HG03565 (cell line): ENCODE results near the gene PIP4K2C.
A peak's percentile ranks its signal among the peaks of the same experiment; 100 is the strongest.
"Not testable (repeated sequence)": the region's sequence is repeated elsewhere in the genome, so short reads cannot be mapped to it uniquely, and the experiment has no call there.

Experiments used
- ATAC-seq: cut with Tn5 transposase; IDR thresholded peaks from one replicate; pipeline ENCODE4 v1.9.1; 2021; ENCODE audit warnings: mild to moderate bottlenecking, moderate library complexity; ENCODE audit not compliant: unreplicated experiment

The PIP4K2C gene

GRCh38 chr12:57558864-57559263 lies 32.1 kb upstream of the PIP4K2C start:
- no peak for ATAC-seq

DNA sequence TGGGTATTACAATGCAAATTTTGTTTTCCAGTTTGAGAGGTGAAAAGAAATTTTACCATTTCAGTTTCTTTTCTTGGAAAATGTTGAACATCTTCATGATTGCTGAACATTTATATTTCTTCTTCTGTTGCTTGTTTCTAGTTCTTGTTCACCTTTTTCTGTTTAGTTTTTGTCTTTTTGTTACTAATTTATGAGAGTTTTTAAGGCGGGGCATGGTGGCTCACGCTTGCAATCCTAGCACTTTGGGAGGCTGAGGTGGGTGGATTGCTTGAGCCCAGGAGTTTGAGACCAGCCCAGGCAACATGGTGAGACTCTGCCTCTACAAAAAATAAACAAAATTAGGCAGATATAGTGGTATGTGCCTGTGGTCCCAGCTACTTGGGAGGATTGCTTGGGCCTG lies 30.5 kb upstream of the PIP4K2C start:
- ATAC-seq: no peak

- not testable (repeated sequence) for ATAC-seq
Measured at GRCh38 chr12:57561117-57561516, 29.9 kb upstream of the PIP4K2C start.

- no peak for ATAC-seq
Measured at GRCh38 chr12:57563358-57563757, 27.6 kb upstream of the PIP4K2C start.

DNA sequence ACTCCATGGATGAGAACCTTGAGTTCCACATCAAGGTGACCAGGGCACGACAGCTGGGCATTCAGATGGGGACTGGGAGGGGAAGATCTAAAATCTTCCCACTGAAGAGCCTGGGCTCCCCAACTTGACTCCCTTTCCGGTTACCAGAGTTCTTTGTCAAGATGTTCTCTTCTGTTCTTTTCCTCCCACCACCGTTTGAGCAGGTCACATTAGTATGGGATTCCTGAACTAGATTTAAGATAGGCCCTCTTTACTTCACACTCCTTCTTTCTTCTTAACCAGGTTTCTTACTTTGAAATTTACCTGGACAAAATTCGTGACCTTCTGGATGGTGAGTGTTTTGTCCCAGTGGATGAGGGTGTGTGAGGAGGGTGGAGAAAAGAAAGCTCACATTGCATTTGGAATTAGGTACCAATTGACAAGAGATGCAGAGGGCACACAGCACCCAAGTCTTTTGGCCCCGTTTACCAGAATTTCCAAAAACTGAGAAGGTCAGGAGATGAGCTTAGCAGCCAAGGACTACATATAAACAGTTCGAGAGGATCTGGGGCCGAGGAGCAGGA lies 26.7 kb upstream of the PIP4K2C start:
- ATAC-seq: no peak

GRCh38 chr12:57568838-57569237 lies 22.2 kb upstream of the PIP4K2C start:
- no peak for ATAC-seq

- no peak for ATAC-seq
Measured at GRCh38 chr12:57569858-57570257, 21.1 kb upstream of the PIP4K2C start.

- not testable (repeated sequence) for ATAC-seq
Measured at GRCh38 chr12:57570438-57570837, 20.6 kb upstream of the PIP4K2C start.

- no peak for ATAC-seq
Measured at GRCh38 chr12:57571926-57572762, 18.8 kb upstream of the PIP4K2C start.

GRCh38 chr12:57574795-57575194 lies 16.2 kb upstream of the PIP4K2C start:
- no peak for ATAC-seq

GRCh38 chr12:57575771-57576612 lies 15.0 kb upstream of the PIP4K2C start:
- ATAC-seq: no peak

DNA sequence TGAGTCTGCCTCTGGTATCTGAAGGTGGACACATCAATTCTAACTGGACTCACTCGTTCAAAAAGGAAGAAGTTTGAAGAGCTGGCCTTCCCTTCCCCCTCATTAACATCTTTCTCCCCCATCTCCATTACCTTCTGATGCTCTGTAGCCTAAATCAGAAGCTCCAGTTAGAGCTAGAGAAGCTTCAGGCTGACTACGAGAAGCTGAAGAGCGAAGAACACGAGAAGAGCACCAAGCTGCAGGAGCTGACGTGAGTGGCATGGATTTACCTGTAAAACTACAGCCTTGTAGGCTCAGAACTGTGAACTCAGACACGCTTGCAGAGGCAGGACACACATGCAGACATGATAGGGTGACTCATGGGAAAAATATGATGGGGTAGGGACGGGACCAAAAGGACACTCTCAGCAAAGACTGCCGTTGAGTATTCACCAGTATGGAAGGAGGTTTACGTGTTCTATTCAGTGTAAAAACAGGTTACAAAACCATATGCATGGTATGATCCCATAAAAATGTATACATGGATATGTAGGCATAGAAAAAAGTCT lies 14.3 kb upstream of the PIP4K2C start:
- ATAC-seq: no peak

GRCh38 chr12:57577981-57578758 lies 12.8 kb upstream of the PIP4K2C start:
- no peak for ATAC-seq

DNA sequence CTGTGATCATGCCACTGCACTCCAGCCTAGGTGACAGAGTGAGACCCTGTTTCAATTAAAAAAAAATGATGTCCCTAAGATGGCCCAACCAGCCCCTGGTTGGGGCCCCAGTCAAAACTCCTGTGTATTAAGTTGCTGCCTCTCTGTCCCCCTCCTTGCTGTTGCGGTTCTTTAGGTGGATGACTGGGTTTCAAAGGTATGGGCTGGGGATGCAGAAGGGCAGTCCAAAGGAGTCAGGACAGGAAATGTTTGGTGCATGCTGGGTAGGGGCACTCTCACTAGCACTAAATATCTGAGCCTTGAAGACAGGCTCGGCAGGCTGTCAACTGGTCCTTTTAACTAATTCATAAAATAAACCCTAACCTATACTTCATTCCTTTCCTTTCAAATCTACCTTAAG lies 12.0 kb upstream of the PIP4K2C start:
- no peak for ATAC-seq

DNA sequence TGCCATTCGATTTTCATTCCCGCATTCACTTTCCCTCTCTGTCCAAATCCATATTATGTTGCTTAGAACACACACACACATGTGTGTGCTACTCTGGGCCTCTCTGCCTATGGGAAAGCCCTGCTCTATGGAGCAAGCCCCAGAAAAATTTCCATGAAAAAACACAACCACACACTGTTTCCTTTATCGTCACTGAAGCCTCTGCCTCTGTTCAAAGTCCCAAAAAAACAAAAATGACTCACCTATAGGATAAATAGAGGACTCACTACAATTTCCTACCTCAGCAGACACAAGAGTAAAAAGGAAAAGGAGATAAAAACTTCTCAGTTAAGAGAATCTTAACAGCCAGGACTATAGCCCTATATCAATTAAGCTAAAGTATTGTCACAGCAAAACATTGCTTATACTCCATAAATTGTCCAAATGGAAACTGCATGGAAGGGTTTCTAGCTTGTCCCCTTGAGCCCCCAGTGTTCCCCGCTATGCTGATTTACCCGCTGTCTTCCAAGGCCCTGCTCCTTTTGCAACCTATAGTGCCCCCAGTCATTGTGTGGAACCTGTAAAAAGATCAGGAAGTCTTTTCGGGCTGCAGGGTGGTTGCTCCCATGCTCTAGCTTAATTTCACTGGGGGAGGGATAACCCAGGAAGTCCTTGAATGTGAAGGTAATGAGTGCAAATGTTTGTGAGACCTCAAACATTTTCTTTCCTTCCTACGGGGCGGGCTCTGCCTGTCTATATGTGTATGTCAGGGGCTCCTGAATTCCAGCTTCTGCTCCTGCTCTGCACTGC lies 11.1 kb upstream of the PIP4K2C start:
- no peak for ATAC-seq

- no peak for ATAC-seq
Measured at GRCh38 chr12:57580466-57580795, 10.6 kb upstream of the PIP4K2C start.

DNA sequence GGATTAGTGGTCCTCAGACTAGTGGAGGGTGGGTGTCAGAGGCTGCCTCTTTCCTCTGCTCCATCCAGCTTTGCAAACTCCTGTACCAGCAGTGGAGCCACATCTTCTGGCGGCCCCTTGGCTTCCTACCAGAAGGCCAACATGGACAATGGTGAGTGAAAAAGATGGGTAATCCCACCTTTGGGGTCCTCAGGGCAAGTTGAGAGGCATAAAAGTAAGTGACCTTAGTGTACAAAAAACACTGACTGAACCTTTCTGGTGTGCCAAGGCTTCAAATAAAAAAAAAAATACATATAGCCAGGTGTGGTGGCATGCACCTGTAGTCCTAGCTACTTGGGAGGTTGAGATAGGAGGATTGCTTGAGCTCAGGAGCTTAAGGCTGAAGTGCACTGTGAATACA lies 9.2 kb upstream of the PIP4K2C start:
- ATAC-seq: no peak

- no peak for ATAC-seq
Measured at GRCh38 chr12:57582440-57582839, 8.6 kb upstream of the PIP4K2C start.

- ATAC-seq: peak; percentile 93
Measured at GRCh38 chr12:57583008-57583831, 7.8 kb upstream of the PIP4K2C start.
